HepG2 (cell line): ENCODE measurements around the gene ANKRD39. TPM values are rescaled to one million over a fixed set of nuclear protein-coding genes. Genes with fewer than 3 reads are reported as not detected.

Source experiments
- ATM ChIP-seq: fragments of 450-650 bp; IDR thresholded peaks from 2 replicates; pipeline ENCODE4 v1.7.1; 2017; ENCODE audit warnings: mild to moderate bottlenecking, borderline replicate concordance
- FIP1L1 ChIP-seq: fragments of 200-400 bp; formaldehyde crosslinking; IDR thresholded peaks from 2 replicates; pipeline ENCODE4 v1.6.1; 2018; ENCODE audit warnings: low read depth, mild to moderate bottlenecking, low read length, moderate library complexity, borderline replicate concordance; ENCODE audit not compliant: insufficient read depth
- HDAC1 ChIP-seq: sonication (generic); formaldehyde crosslinking; IDR thresholded peaks from 2 replicates; pipeline ENCODE4 v1.5.1; 2020; ENCODE audit warnings: mild to moderate bottlenecking, missing genetic modification reagents
- HIVEP1 ChIP-seq: sonication (generic); formaldehyde crosslinking; IDR thresholded peaks from 2 replicates; pipeline ENCODE4 v1.4.0; 2020; ENCODE audit warnings: mild to moderate bottlenecking, missing genetic modification reagents
- KLF11 ChIP-seq: IDR thresholded peaks from 2 replicates; pipeline ENCODE4 v1.6.1; 2016; ENCODE audit warnings: missing compliant biosample characterization
- MBNL3 ChIP-seq: fragments of 250-450 bp; sonication (Bioruptor Pico); conservative IDR thresholded peaks from 2 replicates; pipeline ENCODE4 v1.8.0; 2022; ENCODE audit warnings: mild to moderate bottlenecking, inconsistent platforms
- MZF1 ChIP-seq: sonication (generic); formaldehyde crosslinking; IDR thresholded peaks from 2 replicates; pipeline ENCODE4 v1.8.1; 2023; ENCODE audit warnings: mild to moderate bottlenecking, missing genetic modification reagents, borderline replicate concordance
- RELA ChIP-seq: sonication (generic); formaldehyde crosslinking; IDR thresholded peaks from 2 replicates; pipeline ENCODE4 v1.4.0; 2020; ENCODE audit warnings: missing genetic modification reagents
- RXRA ChIP-seq: sonication (generic); formaldehyde crosslinking; IDR thresholded peaks from 2 replicates; pipeline ENCODE4 v1.5.1; 2020; ENCODE audit warnings: missing genetic modification reagents
- SMC3 ChIP-seq: IDR thresholded peaks from 2 replicates; pipeline ENCODE4 v1.6.1; 2011; ENCODE audit warnings: low read length, improper control_type of control experiment
- TAF1 ChIP-seq: sonication (generic); formaldehyde crosslinking; IDR thresholded peaks from 2 replicates; pipeline ENCODE4 v1.4.0; 2020; ENCODE audit warnings: missing genetic modification reagents
- ZBTB7B ChIP-seq: sonication (generic); formaldehyde crosslinking; IDR thresholded peaks from 2 replicates; pipeline ENCODE4 v1.4.0; 2020; ENCODE audit warnings: missing genetic modification reagents
- ZFP36L1 ChIP-seq: sonication (generic); formaldehyde crosslinking; IDR thresholded peaks from 2 replicates; pipeline ENCODE4 v1.8.0; 2022; ENCODE audit warnings: mild to moderate bottlenecking, missing genetic modification reagents, moderate library complexity
- ZFP37 ChIP-seq: sonication (generic); formaldehyde crosslinking; IDR thresholded peaks from 2 replicates; pipeline ENCODE4 v1.4.0; 2020; ENCODE audit warnings: missing genetic modification reagents, borderline replicate concordance
- ZFY ChIP-seq: sonication (generic); formaldehyde crosslinking; IDR thresholded peaks from 2 replicates; pipeline ENCODE4 v1.4.0; 2020; ENCODE audit warnings: missing genetic modification reagents
- ZNF232 ChIP-seq: sonication (generic); formaldehyde crosslinking; IDR thresholded peaks from 2 replicates; pipeline ENCODE4 v1.4.0; 2020; ENCODE audit warnings: missing genetic modification reagents, borderline replicate concordance
- ZNF253 ChIP-seq: sonication (generic); formaldehyde crosslinking; IDR thresholded peaks from 2 replicates; pipeline ENCODE4 v1.8.0; 2022; ENCODE audit warnings: mild to moderate bottlenecking, missing genetic modification reagents, borderline replicate concordance
- ZNF296 ChIP-seq: sonication (generic); formaldehyde crosslinking; conservative IDR thresholded peaks from 2 replicates; pipeline ENCODE4 v1.5.0; 2020; ENCODE audit warnings: mild to moderate bottlenecking, missing genetic modification reagents
- ZNF30 ChIP-seq: sonication (generic); formaldehyde crosslinking; IDR thresholded peaks from 2 replicates; pipeline ENCODE4 v1.5.0; 2020; ENCODE audit warnings: mild to moderate bottlenecking, missing genetic modification reagents
- ZNF367 ChIP-seq: sonication (generic); formaldehyde crosslinking; IDR thresholded peaks from 2 replicates; pipeline ENCODE4 v1.4.0; 2020; ENCODE audit warnings: missing genetic modification reagents, borderline replicate concordance
- ZNF570 ChIP-seq: sonication (generic); formaldehyde crosslinking; IDR thresholded peaks from 2 replicates; pipeline ENCODE4 v1.4.0; 2020; ENCODE audit warnings: mild to moderate bottlenecking, missing genetic modification reagents, borderline replicate concordance
- ZNF841 ChIP-seq: sonication (generic); formaldehyde crosslinking; IDR thresholded peaks from 2 replicates; pipeline ENCODE4 v1.8.1; 2023; ENCODE audit warnings: missing genetic modification reagents, borderline replicate concordance
- polyA plus RNA-seq, 8 experiments: library from polyadenylated mRNA; depleted of rRNA in 3 of 8; stranded (reverse) in 7 of 8; unstranded in 1 of 8; fragments of >200 nt; fragmentation: Illumina TruSeq in 4 of 8; extraction: Trizol in 4 of 8; gene quantifications; 2 replicates each; pipeline versions ENCODE4 v1.2.1 to v1.2.3, GENCODE V29; 2011 to 2016; ENCODE audit warnings: low read depth in 4 of 8, missing spikeins in 1 of 8, mixed read lengths in 1 of 8; ENCODE audit not compliant: insufficient read depth in 1 of 8
- total RNA-seq, 5 experiments: library from RNA; depleted of rRNA; stranded (reverse); fragments of >200 nt; fragmentation: Illumina TruSeq; extraction: Trizol; gene quantifications; 2 replicates each; pipeline ENCODE4 v1.2.3, GENCODE V29; 2016; ENCODE audit warnings: low read depth in 1 of 5
- TF ChIP-seq, protein P1 (sequence below): sonication (generic); formaldehyde crosslinking; IDR thresholded peaks from 2 replicates; pipeline ENCODE4 v1.5.1; 2020; ENCODE audit warnings: mild to moderate bottlenecking, missing genetic modification reagents, moderate library complexity
- TF ChIP-seq, protein P2 (sequence below): sonication (generic); formaldehyde crosslinking; IDR thresholded peaks from 2 replicates; pipeline ENCODE4 v1.5.0; 2020; ENCODE audit warnings: mild to moderate bottlenecking, missing genetic modification reagents
- TF ChIP-seq, protein P3 (sequence below): sonication (generic); formaldehyde crosslinking; IDR thresholded peaks from 2 replicates; pipeline ENCODE4 v1.5.0; 2020; ENCODE audit warnings: missing genetic modification reagents, mild to moderate bottlenecking, borderline replicate concordance
- TF ChIP-seq, protein P4 (sequence below): sonication (generic); formaldehyde crosslinking; IDR thresholded peaks from 2 replicates; pipeline ENCODE4 v1.8.0; 2022; ENCODE audit warnings: low read depth, missing genetic modification reagents

The ANKRD39 gene
- total and polyA plus RNA-seq, 2 of the 13 experiments (the other 11 are each of a cell fraction or from before 2014, with no cell fraction given), result 23.2 to 24.8 TPM

DNA sequence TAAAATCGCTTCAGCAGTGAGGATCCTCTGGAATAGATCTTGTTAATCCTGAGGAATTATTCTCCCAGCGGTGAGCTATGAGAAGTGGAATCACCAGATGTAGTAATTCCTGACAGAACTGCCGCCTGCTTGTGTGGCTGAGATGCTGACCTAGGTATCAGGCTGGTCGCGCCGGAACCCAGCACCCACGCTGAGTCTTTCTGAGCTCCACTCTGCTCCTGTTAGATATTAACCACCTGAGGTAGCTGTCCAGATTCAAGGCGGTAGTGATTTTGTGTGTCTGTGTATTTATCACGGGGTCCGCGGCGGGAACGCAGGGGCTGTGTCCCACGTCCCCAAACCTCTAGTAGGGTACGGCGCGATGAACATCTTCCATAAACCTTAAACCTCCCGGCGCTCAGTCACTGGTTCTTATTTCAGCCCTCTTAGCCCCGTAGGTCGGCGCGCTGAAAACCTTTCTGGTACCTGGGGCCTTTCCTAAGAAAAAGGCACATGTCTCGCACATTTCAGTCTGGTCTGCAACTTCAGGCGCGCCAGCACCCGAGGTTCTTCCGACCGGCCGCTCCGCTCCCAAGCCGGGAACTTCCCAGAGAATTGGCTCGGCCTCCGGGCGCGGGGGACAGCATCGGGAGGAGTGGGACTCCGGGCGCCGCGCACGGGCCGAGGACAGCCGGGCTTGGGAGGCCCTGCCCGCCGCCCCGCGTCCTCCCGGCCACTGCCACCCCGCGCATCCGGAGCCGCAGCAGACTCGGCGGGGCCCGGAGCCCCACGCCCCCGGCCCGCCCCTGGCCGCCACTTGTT is 42.3 kb downstream of the ANKRD39 start (continued):
- no peak for TF ChIP-seq ZNF841 (CRISPR knock-in tag)
- no peak; the same call in 1 of the 2 replicates for TF ChIP-seq RXRA (CRISPR knock-in tag)
- TF ChIP-seq, protein P1, sequence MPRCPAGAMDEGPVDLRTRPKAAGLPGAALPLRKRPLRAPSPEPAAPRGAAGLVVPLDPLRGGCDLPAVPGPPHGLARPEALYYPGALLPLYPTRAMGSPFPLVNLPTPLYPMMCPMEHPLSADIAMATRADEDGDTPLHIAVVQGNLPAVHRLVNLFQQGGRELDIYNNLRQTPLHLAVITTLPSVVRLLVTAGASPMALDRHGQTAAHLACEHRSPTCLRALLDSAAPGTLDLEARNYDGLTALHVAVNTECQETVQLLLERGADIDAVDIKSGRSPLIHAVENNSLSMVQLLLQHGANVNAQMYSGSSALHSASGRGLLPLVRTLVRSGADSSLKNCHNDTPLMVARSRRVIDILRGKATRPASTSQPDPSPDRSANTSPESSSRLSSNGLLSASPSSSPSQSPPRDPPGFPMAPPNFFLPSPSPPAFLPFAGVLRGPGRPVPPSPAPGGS (CRISPR knock-in tag), result peak; percentile 38; the same call in 1 of the 2 replicates
- no peak for TF ChIP-seq ZNF570 (CRISPR knock-in tag)
- TF ChIP-seq HDAC1 (CRISPR knock-in tag), result peak; percentile 59
- TF ChIP-seq KLF11 (CRISPR knock-in tag), result no peak
- TF ChIP-seq, protein P2, sequence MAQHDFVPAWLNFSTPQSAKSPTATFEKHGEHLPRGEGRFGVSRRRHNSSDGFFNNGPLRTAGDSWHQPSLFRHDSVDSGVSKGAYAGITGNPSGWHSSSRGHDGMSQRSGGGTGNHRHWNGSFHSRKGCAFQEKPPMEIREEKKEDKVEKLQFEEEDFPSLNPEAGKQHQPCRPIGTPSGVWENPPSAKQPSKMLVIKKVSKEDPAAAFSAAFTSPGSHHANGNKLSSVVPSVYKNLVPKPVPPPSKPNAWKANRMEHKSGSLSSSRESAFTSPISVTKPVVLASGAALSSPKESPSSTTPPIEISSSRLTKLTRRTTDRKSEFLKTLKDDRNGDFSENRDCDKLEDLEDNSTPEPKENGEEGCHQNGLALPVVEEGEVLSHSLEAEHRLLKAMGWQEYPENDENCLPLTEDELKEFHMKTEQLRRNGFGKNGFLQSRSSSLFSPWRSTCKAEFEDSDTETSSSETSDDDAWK (CRISPR knock-in tag), result no peak
- peak; percentile 52; the same call in 1 of the 2 replicates for TF ChIP-seq ZNF232 (CRISPR knock-in tag)
- TF ChIP-seq MBNL3, result no peak
- TF ChIP-seq SMC3, result no peak
- TF ChIP-seq ZNF30 (CRISPR knock-in tag), result no peak
- no peak for TF ChIP-seq RELA (CRISPR knock-in tag)
- TF ChIP-seq FIP1L1, result no peak
- no peak for TF ChIP-seq HIVEP1 (CRISPR knock-in tag)
- no peak for TF ChIP-seq ATM
- TF ChIP-seq TAF1 (CRISPR knock-in tag), result peak; percentile 56; the same call in 1 of the 2 replicates
- TF ChIP-seq ZNF296, result no peak
- no peak for TF ChIP-seq ZFP37 (CRISPR knock-in tag)
- no peak for TF ChIP-seq MZF1 (CRISPR knock-in tag)
- TF ChIP-seq ZFP36L1 (CRISPR knock-in tag), result no peak
- peak; percentile 58; the same call in 1 of the 2 replicates for TF ChIP-seq ZFY
- TF ChIP-seq ZBTB7B, result peak; percentile 27
- TF ChIP-seq, protein P3, sequence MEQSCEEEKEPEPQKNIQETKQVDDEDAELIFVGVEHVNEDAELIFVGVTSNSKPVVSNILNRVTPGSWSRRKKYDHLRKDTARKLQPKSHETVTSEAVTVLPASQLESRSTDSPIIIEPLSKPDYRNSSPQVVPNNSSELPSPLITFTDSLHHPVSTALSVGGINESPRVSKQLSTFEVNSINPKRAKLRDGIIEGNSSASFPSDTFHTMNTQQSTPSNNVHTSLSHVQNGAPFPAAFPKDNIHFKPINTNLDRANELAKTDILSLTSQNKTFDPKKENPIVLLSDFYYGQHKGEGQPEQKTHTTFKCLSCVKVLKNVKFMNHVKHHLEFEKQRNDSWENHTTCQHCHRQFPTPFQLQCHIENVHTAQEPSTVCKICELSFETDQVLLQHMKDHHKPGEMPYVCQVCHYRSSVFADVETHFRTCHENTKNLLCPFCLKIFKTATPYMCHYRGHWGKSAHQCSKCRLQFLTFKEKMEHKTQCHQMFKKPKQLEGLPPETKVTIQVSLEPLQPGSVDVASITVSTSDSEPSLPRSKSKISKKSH (CRISPR knock-in tag), result no peak
- TF ChIP-seq, protein P4, sequence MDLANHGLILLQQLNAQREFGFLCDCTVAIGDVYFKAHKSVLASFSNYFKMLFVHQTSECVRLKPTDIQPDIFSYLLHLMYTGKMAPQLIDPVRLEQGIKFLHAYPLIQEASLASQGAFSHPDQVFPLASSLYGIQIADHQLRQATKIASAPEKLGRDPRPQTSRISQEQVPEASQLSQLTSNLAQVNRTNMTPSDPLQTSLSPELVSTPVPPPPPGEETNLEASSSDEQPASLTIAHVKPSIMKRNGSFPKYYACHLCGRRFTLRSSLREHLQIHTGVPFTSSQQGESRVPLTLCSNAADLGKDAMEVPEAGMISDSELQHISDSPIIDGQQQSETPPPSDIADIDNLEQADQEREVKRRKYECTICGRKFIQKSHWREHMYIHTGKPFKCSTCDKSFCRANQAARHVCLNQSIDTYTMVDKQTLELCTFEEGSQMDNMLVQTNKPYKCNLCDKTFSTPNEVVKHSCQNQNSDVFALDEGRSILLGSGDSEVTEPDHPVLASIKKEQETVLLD (CRISPR knock-in tag), result no peak
- no peak for TF ChIP-seq ZNF367
- TF ChIP-seq ZNF253 (CRISPR knock-in tag), result no peak
